ENCODE results near the gene SPDEF. TPM values are rescaled to one million over a fixed set of nuclear protein-coding genes. Genes with fewer than 3 reads are reported as not detected.

The SPDEF gene
- total RNA-seq, 4 donors from 2014 or later, result 0.16 to 0.20 TPM; not detected in 2

DNA sequence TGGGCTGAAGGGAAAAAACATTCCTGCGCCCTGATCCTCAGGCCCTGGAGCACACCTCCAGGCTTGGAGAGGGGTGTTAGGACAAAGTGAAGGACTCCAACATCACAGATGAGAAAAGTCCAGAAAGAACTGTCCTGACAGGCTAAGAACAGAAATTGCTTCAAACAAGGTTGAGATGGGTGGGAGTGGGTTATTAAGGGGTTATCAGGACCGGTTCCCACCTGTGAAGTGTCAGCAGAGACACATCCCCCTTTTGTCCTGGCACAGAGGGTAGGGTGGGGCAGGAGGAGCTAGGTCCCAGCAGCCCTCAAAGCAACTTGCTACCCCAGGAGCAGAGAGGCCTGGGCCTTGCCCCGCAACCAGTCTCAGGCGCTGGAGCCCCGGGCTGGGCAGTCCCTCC lies 3.5 kb downstream of the SPDEF start:
- H3K27me3 ChIP-seq, result no peaks in the 10 kb centered on the region
- no peaks in the 10 kb centered on the region for H3K4me1 ChIP-seq
- H3K4me3 ChIP-seq, result no peak overlapping the region
- no peak for DNase-seq
- TF ChIP-seq, protein P1, sequence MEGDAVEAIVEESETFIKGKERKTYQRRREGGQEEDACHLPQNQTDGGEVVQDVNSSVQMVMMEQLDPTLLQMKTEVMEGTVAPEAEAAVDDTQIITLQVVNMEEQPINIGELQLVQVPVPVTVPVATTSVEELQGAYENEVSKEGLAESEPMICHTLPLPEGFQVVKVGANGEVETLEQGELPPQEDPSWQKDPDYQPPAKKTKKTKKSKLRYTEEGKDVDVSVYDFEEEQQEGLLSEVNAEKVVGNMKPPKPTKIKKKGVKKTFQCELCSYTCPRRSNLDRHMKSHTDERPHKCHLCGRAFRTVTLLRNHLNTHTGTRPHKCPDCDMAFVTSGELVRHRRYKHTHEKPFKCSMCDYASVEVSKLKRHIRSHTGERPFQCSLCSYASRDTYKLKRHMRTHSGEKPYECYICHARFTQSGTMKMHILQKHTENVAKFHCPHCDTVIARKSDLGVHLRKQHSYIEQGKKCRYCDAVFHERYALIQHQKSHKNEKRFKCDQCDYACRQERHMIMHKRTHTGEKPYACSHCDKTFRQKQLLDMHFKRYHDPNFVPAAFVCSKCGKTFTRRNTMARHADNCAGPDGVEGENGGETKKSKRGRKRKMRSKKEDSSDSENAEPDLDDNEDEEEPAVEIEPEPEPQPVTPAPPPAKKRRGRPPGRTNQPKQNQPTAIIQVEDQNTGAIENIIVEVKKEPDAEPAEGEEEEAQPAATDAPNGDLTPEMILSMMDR (IDR thresholded peaks at IDR 0.05 in 4 of 5, conservative IDR thresholded peaks at IDR 0.05 in 1 of 5), result no peak
- no peak for TF ChIP-seq POLR2A (IDR thresholded peaks at IDR 0.05)
- H3K9me3 ChIP-seq, result no peaks in the 10 kb centered on the region
- no peak for ATAC-seq
- intact Hi-C loops (cut with DNase I; ENCODE audit: low total_unique reads) (no loop called here), in situ Hi-C loops (cut with MboI; ENCODE audit: low sequenced_read_pairs in 4 of 4) (no loop called here)
- no peaks in the 10 kb centered on the region for H3K36me3 ChIP-seq
- no peak overlapping the region for H3K27ac ChIP-seq

DNA sequence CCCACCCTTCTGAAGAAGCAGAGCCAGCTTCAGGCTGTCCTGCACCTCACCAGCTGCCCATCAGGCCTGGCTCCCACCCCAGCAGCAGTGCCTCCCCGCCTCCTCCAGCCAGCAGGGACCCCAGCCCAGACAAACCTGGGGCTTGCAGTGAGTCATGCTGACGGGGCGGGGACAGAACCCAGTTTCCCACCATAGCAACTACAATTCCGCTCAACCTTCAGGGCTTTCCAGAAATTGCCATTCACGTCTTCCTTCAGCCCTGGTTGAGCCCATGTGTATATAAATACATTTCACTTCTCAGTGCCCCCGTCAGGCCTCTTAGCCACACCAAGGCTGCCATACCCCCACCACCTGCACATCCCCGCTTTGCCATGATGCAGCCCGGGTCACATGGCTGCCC lies 4.4 kb downstream of the SPDEF start:
- H3K4me1 ChIP-seq, result no peaks in the 10 kb centered on the region
- H3K27me3 ChIP-seq, result no peaks in the 10 kb centered on the region
- TF ChIP-seq, protein P1 (IDR thresholded peaks at IDR 0.05 in 4 of 5, conservative IDR thresholded peaks at IDR 0.05 in 1 of 5), result no peak
- ATAC-seq (no peak), DNase-seq (no peak)
- H3K27ac ChIP-seq, result no peak overlapping the region
- H3K36me3 ChIP-seq, result no peaks in the 10 kb centered on the region
- intact Hi-C loops (cut with DNase I; ENCODE audit: low total_unique reads) (no loop called here), in situ Hi-C loops (cut with MboI; ENCODE audit: low sequenced_read_pairs in 4 of 4) (no loop called here)
- no peak overlapping the region for H3K4me3 ChIP-seq
- H3K9me3 ChIP-seq, result no peaks in the 10 kb centered on the region

DNA sequence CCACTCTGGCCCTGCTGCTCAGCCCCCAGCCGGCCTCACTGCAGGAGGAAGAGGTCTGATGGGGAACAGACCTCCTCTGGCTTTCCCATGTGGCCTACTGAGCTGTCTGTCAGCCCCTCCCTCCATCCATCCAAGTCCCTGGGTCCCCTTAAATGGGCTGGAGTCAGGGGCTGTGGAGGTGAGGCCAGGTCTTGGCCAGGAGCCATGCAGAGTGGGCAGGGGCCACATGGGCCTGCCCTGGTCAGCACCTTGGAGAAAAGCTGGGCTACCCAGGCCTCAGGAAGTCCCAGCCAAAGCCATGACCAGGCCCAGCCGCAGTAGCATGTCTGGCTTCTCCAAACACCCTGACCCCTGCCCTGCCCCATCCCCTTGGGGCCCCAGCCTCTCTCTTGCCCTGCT lies 6.3 kb downstream of the SPDEF start:
- no peak for DNase-seq
- H3K9me3 ChIP-seq, result no peaks in the 10 kb centered on the region
- no peaks in the 10 kb centered on the region for H3K4me1 ChIP-seq
- no peak overlapping the region for H3K27ac ChIP-seq
- intact Hi-C loops (cut with DNase I; ENCODE audit: low total_unique reads) (no loop called here), in situ Hi-C loops (cut with MboI; ENCODE audit: low sequenced_read_pairs in 4 of 4) (no loop called here)
- no peaks in the 10 kb centered on the region for H3K36me3 ChIP-seq
- no peaks in the 10 kb centered on the region for H3K27me3 ChIP-seq
- no peak for TF ChIP-seq POLR2A (IDR thresholded peaks at IDR 0.05)
- TF ChIP-seq, protein P1 (IDR thresholded peaks at IDR 0.05 in 4 of 5, conservative IDR thresholded peaks at IDR 0.05 in 1 of 5), result no peak
- H3K4me3 ChIP-seq, result no peak overlapping the region
- no peak for ATAC-seq

DNA sequence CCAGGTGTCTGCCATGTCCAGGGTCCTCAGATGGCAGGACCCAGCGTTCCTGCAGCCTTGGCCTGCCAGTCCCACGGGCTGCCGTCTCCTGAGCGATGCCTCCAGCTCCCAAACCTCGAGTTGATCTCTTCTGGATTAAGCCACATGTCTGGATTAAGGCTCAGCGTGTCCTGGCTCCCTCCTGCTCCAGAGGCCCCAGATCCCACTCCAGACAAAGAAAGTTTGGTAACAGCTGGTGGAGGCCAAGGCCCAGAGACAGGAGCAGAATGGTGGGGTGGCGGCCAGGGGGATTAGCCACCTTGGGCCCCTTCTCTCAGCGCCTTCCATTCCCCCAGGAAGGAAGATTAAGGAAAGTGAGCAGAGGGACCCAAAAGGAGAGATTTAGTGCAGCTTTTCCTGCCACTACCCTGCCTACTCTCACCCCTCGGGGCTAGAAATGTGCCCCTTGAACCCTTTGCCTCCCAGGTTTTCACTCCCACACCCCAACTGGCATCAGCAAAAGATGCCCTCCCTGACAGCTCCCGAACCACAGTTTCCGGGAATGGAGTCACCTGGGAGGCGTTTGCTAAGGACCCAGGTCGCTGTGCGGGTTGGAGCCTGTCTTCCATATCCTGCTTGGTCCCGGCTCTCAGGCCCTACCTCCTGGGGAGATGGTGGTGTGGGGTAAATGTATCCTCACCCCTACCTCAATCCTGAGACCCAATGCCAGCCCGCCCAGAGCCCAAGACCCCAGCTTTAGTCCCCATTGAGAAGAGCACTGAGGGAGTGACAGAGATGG lies 6.9 kb downstream of the SPDEF start:
- DNase-seq (no peak), ATAC-seq (no peak)
- Histone ChIP-seq H3K4me3 (no peak overlapping the region), H3K36me3 (no peaks in the 10 kb centered on the region), H3K27ac (no peak overlapping the region), H3K9me3 (no peaks in the 10 kb centered on the region), H3K4me1 (no peaks in the 10 kb centered on the region), H3K27me3 (no peaks in the 10 kb centered on the region)
- in situ Hi-C loops (cut with MboI; ENCODE audit: low sequenced_read_pairs in 4 of 4), result no loop called here
- intact Hi-C loops (cut with DNase I; ENCODE audit: low total_unique reads), result no loop called here
- TF ChIP-seq POLR2A (IDR thresholded peaks at IDR 0.05), result no peak

DNA sequence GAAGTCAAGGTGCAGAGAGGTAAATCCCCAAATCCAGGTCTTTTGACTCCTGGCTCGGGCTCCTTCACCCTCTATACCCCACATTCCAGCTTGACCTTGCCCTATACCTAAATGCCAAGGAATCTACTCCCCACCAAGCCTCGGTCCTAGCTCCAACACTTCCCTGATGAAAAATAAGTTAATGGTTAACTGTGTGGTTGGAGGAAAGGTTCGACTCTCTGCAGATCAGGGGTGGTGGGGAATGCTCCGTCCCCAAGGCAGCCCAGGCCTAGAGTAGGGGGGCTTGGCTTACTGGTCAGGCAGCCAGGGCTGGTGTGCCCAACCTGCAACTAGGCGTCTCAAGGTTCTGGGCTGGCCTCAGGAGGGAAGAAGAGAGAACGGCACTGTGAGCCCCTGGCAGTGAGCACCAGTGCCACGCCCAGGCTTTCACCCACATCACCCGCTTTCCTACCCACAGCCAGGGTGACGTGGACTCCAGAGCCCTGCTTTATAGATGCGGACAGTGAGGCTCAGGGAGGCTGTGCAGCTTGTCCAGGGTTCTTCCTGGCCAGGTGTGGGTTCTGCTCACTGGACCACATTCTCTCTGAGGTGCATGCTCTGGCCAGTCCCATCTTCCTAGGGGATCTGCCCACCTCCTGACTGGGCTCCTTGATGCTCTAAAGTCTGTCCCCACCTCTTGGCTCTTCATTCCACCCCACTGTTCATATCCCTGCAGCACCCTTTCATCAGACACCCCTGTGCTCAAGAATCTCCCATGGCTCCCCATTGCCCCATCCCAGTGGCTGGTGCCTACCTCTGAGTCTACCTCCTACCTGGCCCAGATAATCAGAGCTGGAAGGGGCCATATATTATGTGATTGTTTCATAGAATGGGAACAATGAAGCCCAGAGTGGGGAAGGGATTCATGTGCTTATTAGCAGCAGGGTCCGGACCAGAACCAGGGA lies 8.2 kb downstream of the SPDEF start:
- no peaks in the 10 kb centered on the region for H3K9me3 ChIP-seq
- intact Hi-C loops (cut with DNase I; ENCODE audit: low total_unique reads), result no loop called here
- TF ChIP-seq, protein P1 (IDR thresholded peaks at IDR 0.05 in 4 of 5, conservative IDR thresholded peaks at IDR 0.05 in 1 of 5), result no peak
- DNase-seq (no peak), ATAC-seq (no peak)
- H3K4me1 ChIP-seq, result no peaks in the 10 kb centered on the region
- no peaks in the 10 kb centered on the region for H3K27me3 ChIP-seq
- no peaks in the 10 kb centered on the region for H3K36me3 ChIP-seq
- in situ Hi-C loops (cut with MboI; ENCODE audit: low sequenced_read_pairs in 4 of 4), result no loop called here
- H3K27ac ChIP-seq, result no peak overlapping the region
- H3K4me3 ChIP-seq, result no peak overlapping the region

All from gastrocnemius medialis (tissue), 4 donors.